ENCODE measurements around the gene HRCT1. TPM values are rescaled to one million over a fixed set of nuclear protein-coding genes. Genes with fewer than 3 reads are reported as not detected.
A peak's percentile ranks its signal among the peaks of the same experiment; 100 is the strongest.
"Not testable (repeated sequence)": the region's sequence is repeated elsewhere in the genome, so short reads cannot be mapped to it uniquely, and the experiment has no call there.

The HRCT1 gene
- total RNA-seq, 1 donor from 2014 or later = not detected

DNA sequence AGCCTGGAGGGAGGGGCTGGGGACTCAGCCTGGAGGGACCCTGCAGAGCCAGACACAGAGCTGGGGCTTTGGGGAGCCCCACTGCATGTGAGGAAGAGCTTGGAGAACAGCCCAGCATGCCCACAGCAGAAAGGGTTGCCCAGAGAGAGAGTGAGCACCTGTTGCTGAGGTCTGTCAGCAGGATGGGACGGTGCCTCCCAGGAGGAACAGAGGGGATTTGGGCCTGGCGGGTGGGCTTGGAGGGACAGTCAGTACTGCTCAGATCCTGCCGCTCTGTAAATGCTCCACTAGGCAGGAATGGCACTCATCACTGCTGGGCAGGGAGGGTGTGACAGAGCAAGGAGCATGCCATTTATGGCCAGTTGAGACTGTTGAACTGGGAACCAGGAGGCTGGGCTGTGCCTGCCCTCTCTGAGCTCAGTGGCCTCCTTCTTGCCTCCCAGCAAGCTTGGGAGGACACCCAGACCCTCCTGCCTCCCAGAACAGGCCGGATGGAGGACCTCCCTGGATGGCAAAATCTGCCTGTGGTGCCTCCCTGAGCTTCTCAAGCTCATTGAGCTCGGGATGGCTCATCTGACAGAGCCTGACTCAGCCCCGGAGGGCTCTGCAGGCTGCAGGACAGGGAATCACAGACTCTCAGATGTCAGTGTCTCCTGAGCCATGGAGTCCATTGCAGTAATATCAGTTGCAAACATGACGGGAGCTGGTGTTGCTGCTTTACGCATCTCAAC, 786 bp upstream of the HRCT1 start:
- peaks cover 23% of the 10 kb centered on the region for H3K4me1 Mint-ChIP-seq
- H3K27ac Mint-ChIP-seq = no peak overlapping the region
- intact Hi-C loops (cut with micrococcal nuclease) = no loop called here
- no peak overlapping the region for H3K4me3 Mint-ChIP-seq
- peaks cover 14% of the 10 kb centered on the region for H3K27me3 Mint-ChIP-seq
- DNase-seq = peak; percentile 55
- no peaks in the 10 kb centered on the region for H3K9me3 Mint-ChIP-seq
- H3K36me3 Mint-ChIP-seq (ENCODE audit: low read depth) = no peaks in the 10 kb centered on the region

DNA sequence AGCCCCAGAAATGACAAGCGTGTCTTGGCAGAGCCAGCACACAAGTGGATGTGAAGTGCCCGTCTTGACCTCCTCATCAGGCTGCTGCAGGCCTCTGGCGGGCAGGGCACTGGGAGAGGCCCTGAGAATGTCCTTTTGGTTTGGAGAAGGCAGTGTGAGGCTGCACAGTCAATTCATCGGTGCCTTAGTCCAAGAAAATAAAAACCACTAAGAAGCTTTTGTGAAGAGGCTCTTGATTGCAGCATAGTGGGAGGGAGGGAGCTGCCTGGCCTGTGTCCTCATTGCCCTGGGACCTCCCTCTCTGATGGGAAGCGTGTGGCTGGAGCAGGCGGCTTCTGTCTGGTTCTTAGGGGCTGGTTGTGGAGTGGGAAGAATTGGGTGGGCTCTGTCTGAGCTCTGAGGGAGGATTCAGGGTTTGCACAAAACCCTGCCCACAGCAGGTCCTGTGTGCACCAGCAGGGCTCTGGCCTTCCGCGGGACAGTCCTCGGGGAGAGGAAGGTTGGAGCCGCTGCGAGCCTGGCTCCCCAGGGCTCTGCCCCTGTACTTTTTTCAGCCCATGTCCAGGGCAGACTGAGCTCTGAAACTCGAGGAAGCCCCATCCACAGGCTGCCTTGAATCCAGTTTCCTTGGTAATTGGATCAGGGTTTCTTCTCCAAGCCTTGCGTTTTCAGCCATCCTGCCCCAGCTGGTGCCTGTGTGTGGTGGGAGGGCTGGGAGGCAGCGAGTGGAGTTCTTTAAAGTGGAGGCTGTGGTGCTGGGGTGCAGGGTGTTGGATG, 1.1 kb downstream of the HRCT1 start:
- DNase-seq = no peak
- H3K4me3 Mint-ChIP-seq = no peak overlapping the region
- H3K4me1 Mint-ChIP-seq = peaks cover 34% of the 10 kb centered on the region
- H3K9me3 Mint-ChIP-seq = no peaks in the 10 kb centered on the region
- H3K36me3 Mint-ChIP-seq (ENCODE audit: low read depth) = no peaks in the 10 kb centered on the region
- H3K27me3 Mint-ChIP-seq = peaks cover 7% of the 10 kb centered on the region
- peak overlapping the region; percentile 51 for H3K27ac Mint-ChIP-seq
- intact Hi-C loops (cut with micrococcal nuclease) = no loop called here

DNA sequence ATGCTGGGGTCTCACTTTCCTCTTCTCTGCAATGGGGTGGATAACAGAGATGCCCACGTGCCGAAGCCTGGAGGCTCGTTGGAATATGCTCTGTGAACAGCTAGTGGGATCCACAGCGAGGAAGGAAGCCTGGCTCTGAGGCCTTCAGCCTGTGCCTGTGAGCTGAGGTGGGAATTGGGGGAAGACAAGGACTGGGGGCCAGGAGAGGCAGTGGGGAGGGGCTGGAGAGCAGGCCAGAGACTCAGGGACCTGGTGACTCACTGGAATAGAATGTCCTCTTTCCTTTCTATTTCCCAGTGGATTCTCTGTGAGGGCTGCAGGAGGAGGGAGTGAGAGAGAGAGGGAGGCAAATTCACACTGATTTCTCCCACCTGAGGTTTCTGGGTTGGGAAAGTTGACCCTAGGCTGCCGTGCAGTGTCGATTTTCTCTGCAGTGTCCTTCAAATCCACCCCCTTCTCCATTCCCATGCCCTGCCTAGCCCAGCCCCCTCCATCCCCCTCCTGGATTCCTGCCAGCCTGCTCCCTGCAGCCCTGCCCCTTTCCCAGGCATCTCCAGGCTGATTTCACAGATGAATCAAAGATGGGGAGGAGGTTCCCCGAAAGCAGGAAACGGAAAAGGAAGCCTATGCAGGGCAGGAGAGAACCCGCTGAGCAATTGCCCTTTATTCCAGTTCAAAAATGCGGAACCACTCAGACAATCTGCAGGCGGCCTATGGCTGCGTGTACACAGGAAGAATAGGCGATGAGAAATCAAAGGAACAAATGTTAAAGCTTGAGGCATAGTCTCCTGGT, 1.9 kb downstream of the HRCT1 start:
- Mint-ChIP-seq H3K27me3 (peaks cover 2% of the 10 kb centered on the region), H3K9me3 (no peaks in the 10 kb centered on the region), H3K36me3 (ENCODE audit: low read depth) (no peaks in the 10 kb centered on the region), H3K27ac (peak overlapping the region; percentile 51), H3K4me1 (peaks cover 34% of the 10 kb centered on the region), H3K4me3 (no peak overlapping the region)
- intact Hi-C loops (cut with micrococcal nuclease) = no loop called here
- no peak for DNase-seq

DNA sequence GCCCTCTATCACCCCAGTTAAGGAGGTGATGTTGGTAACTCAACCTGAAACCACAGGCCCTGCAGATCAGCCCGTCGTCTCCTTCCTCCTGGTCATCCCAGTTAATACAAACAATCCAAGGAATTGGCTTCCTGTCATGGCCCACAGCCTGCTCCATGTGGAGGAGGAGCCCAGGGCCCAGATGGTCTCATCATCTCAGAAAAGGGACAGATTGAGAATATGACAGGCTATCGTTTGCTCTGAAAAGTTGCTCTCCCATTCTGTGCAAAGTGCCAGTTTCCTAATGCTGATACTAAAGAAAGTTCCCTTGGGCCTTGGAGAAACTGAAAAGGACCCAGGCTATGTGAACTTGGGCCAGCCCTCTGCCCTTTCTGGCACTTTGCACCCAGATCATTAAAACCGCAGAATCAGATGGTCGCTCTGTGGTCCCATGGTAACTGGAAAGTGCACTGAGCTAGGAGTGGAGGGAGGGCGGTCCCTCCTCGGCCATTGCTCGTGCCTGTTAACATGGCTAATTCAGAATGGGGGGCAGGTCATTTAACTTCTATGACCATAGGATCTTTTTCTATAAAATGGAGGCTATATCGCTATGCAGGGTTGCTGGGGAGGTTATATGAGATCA, 2.6 kb downstream of the HRCT1 start:
- Mint-ChIP-seq H3K36me3 (ENCODE audit: low read depth) (no peaks in the 10 kb centered on the region), H3K4me3 (no peak overlapping the region), H3K9me3 (no peaks in the 10 kb centered on the region), H3K4me1 (peaks cover 32% of the 10 kb centered on the region), H3K27ac (no peak overlapping the region), H3K27me3 (peaks cover 2% of the 10 kb centered on the region)
- intact Hi-C loops (cut with micrococcal nuclease) = no loop called here
- no peak for DNase-seq

DNA sequence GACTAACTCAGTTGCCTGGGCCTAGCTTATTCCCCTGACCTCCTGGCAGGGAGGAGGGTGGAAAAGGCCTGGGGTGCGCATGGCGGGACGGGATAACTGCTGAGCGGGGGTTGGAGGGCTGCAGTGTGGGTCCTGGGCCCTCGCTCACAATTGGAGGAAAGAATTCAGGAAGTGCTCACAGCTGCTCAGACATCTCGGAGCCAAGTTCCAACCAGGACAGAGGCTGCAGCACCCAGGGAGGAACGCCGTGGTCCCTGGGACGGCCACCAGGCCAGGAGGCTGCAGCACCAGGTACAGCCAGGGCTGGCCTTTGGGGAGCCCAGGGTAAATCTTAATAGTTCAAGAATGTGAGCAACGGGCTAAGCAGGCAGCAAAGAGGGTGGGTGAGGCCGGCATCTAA, 3.3 kb downstream of the HRCT1 start, which contains the start of gene SPAAR:
Gene SPAAR, plus strand, starts transcription at position 217 of the 400 bp plus-strand sequence. CDS start 974 bp downstream, outside the sequence.
- Mint-ChIP-seq H3K27ac (no peak within 1 kb of the TSS), H3K27me3 (no peaks in the 10 kb centered on the region), H3K9me3 (no peaks in the 10 kb centered on the region), H3K36me3 (ENCODE audit: low read depth) (no peaks in the 10 kb centered on the region), H3K4me1 (peaks cover 32% of the 10 kb centered on the region), H3K4me3 (no peak within 1 kb of the TSS)
- intact Hi-C loops (cut with micrococcal nuclease) = no loop called here
- no peak for DNase-seq

DNA sequence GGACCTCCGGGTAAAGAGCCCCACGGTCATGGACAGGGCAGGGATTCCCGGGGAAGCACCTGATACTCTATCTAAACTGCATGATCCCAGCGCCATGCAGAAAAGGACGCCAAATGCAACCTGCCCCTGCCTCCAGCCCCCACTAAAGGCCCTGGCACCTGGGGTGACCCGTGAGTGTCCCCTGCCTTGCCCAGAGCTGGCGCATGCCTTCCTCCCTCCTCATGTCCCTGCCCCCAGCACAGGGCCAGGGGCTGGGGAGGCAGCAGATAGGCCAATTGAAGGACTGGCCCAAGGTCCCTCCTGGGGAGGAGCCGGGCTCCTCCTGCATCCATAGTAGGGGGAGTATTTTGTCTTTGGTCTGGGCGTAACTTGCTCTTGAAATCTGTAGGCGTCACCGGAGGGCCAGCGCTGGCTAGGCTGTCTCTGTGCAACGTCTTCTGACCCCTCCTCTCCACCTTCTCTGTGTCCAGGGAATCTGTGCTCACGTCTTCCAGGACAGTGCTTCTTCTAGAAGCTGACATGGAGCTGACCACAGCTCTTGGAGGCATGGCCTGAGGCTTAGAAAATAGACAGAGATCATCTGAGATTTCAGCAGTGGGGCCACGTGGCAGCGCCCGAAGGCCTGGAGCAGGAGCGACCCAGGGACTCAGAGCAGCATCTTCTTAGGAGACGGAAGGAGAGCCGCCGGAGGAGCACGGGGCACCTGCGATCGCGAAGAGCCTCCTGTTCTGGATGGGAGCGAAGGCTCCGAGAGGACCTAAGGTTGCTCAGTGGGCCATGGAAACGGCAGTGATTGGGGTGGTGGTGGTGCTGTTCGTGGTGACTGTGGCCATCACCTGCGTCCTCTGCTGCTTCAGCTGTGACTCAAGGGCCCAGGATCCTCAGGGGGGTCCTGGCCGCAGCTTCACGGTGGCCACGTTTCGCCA, 3.9 kb downstream of the HRCT1 start:
- no peaks in the 10 kb centered on the region for H3K9me3 Mint-ChIP-seq
- intact Hi-C loops (cut with micrococcal nuclease) = no loop called here

DNA sequence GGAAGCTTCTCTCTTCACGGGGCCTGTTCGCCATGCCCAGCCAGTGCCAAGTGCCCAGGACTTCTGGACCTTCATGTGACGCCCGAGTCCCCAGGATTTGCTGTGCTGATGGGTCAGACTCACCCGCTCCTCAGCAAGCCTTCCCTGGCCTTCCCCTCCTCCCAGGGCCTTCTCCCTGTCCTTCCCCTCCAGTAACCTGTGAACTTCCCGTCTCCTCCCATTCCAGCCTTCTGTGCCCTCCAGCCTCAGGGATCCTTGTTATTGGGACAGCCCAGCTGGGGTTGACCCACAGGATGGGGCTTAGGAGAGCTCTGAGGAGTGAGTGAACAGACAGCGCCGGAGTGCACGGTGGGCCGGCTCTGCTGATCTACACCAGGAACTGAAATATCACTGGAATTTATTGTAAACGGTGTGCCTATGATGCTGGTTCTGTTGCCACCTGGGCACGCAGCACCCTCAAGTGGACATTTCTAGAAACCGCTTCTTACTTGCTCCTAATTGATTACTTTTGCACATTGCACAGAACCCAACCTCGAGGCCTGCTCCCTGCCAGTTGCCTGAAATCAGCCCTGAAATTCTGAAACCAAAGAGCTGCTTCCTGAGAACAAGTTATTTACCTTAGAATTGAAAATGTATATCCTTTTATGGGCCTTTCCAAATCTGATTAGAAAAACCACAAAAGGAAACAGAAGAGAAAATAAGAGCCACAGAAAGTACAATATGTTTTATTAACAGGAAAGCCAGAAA, 4.8 kb downstream of the HRCT1 start:
- Mint-ChIP-seq H3K9me3 (no peaks in the 10 kb centered on the region), H3K4me1 (peaks cover 32% of the 10 kb centered on the region), H3K36me3 (ENCODE audit: low read depth) (no peaks in the 10 kb centered on the region), H3K4me3 (peak overlapping the region; percentile 68), H3K27ac (peak overlapping the region; percentile 92), H3K27me3 (no peaks in the 10 kb centered on the region)
- intact Hi-C loops (cut with micrococcal nuclease) = loop anchor here (1.0 kb wide), 2 partner anchors 7 to 14 kb away; no protein-coding TSS in a partner anchor
- DNase-seq = peak; percentile 83

More for the DNA sequence above, 3.9 kb downstream of the HRCT1 start:
- Mint-ChIP-seq H3K27me3 (no peaks in the 10 kb centered on the region), H3K4me3 (no peak overlapping the region), H3K4me1 (peaks cover 32% of the 10 kb centered on the region), H3K36me3 (ENCODE audit: low read depth) (no peaks in the 10 kb centered on the region), H3K27ac (no peak overlapping the region)
- no peak for DNase-seq

DNA sequence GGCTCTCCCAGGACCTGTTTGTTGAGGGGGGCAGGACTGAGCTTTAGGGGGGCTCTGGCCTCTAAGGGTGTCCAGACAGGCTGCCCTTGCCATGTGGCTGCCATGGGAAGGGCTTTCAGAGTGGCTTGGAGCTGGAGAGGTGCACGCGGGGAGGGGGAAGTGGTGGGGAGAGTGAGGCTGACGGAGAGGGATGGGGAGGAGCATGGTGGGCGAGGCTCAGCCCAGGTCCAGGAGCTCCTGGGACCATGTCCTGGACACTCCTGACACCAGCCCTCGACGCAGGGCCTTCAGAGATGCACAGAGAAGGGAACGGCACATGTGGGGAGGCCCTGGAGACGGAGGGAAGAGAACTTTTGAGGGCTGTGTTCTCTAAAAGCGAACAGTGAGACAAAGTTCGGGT, 5.7 kb downstream of the HRCT1 start:
- no peaks in the 10 kb centered on the region for H3K36me3 Mint-ChIP-seq (ENCODE audit: low read depth)
- DNase-seq = no peak
- no peak overlapping the region for H3K4me3 Mint-ChIP-seq
- intact Hi-C loops (cut with micrococcal nuclease) = loop anchor here (1.0 kb wide), 2 partner anchors 8 to 13 kb away; no protein-coding TSS in a partner anchor
- no peaks in the 10 kb centered on the region for H3K27me3 Mint-ChIP-seq
- no peaks in the 10 kb centered on the region for H3K9me3 Mint-ChIP-seq
- H3K27ac Mint-ChIP-seq = no peak overlapping the region
- H3K4me1 Mint-ChIP-seq = peaks cover 32% of the 10 kb centered on the region

DNA sequence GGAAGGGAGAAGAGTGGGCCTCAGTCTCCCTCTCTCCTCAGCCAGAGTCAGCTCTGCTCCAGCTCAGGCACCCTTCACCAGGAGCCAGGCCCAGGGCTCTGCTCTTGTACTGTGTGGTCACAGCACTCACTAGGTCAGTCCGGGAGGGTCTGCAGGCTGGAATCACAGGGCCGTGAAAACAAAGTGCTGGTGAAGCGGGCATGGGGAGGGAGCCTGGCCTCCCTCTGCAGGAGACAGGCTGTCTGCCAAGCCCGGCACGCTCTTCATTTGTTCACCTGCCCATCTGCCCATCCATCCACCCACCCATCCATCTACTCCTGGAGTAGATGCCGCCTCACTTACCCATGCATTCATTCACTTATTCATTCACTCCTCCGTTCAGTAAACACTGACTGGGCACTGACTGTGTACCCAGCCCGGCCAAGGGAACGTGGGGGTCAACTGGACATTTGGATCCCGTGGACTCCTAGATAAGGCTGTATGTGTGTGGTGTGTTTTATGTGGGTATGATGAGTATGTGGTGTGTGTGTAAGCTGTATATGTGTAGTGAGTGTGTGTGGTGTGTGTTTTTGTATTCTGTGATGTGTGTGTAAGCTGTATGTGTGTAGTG, 6.9 kb downstream of the HRCT1 start:
- intact Hi-C loops (cut with micrococcal nuclease) = no loop called here
- no peaks in the 10 kb centered on the region for H3K27me3 Mint-ChIP-seq
- H3K4me1 Mint-ChIP-seq = peaks cover 28% of the 10 kb centered on the region
- no peak overlapping the region for H3K4me3 Mint-ChIP-seq
- no peak for DNase-seq
- H3K36me3 Mint-ChIP-seq (ENCODE audit: low read depth) = no peaks in the 10 kb centered on the region
- H3K27ac Mint-ChIP-seq = no peak overlapping the region
- no peaks in the 10 kb centered on the region for H3K9me3 Mint-ChIP-seq

DNA sequence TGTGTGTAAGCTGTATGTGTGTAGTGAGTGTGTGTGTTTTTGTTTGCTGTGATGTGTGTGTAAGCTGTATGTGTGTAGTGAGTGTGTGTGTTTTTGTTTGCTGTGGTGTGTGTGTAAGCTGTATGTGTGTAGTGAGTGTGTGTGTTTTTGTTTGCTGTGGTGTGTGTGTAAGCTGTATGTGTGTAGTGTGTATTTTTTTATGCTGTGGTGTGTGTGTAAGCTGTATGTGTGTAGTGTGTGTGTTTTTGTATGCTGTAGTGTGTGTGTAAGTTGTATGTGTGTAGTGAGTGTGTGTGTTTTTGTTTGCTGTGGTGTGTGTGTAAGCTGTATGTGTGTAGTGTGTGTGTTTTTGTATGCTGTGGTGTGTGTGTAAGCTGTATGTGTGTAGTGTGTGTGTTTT, 7.4 kb downstream of the HRCT1 start:
- peaks cover 25% of the 10 kb centered on the region for H3K4me1 Mint-ChIP-seq
- H3K36me3 Mint-ChIP-seq (ENCODE audit: low read depth); H3K9me3 Mint-ChIP-seq; H3K4me3 Mint-ChIP-seq; H3K27me3 Mint-ChIP-seq; DNase-seq; H3K27ac Mint-ChIP-seq; intact Hi-C loops (cut with micrococcal nuclease): not testable (repeated sequence)

DNA sequence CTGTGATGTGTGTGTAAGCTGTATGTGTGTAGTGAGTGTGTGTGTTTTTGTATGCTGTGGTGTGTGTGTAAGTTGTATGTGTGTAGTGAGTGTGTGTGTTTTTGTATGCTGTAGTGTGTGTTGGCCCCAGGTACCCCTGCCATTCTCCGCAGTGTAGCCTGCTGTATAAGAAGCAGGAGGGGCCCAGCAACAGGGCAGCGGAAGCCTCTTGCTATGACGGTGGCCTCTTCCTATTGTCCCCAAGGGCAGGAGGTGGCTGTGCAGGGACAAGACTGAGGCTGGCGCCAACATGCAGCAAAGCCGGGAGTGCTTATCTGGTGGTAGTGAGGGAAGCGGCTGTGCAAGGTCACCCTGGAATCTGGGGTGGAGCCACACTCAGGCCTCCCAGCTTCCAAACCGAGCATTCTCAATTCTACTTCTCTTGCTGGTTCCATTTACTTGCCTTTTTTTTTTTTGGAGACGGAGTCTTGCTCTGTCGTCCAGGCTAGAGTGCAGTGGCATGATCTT, 8.4 kb downstream of the HRCT1 start:
- intact Hi-C loops (cut with micrococcal nuclease) = no loop called here
- DNase-seq = no peak
- Mint-ChIP-seq H3K4me3 (no peak overlapping the region), H3K4me1 (peaks cover 17% of the 10 kb centered on the region), H3K27ac (no peak overlapping the region), H3K9me3 (no peaks in the 10 kb centered on the region), H3K27me3 (no peaks in the 10 kb centered on the region), H3K36me3 (ENCODE audit: low read depth) (no peaks in the 10 kb centered on the region)
